GM12878 (cell line): ENCODE measurements around the gene ARMH1. TPM values are rescaled to one million over a fixed set of nuclear protein-coding genes. Genes with fewer than 3 reads are reported as not detected.

ENCODE experiments used
- CBFB ChIP-seq: IDR thresholded peaks from 2 replicates; pipeline ENCODE4 v1.6.1; 2016; ENCODE audit warnings: antibody characterized with exemption, low read depth
- CREM ChIP-seq: IDR thresholded peaks from 2 replicates; pipeline ENCODE4 v1.6.1; 2014; ENCODE audit warnings: antibody characterized with exemption, low read depth
- DPF2 ChIP-seq: fragments of 450-650 bp; IDR thresholded peaks from 2 replicates; pipeline ENCODE4 v1.6.1; 2017; ENCODE audit warnings: mild to moderate bottlenecking
- ETV6 ChIP-seq, 2 experiments: fragments of 450-650 bp in 1 of 2; IDR thresholded peaks in 1 of 2; conservative IDR thresholded peaks in 1 of 2; 2 replicates each; pipeline ENCODE4 v1.6.1; 2014; ENCODE audit warnings: antibody characterized with exemption in 1 of 2, borderline replicate concordance in 1 of 2, low read depth in 1 of 2, mild to moderate bottlenecking in 1 of 2, moderate library complexity in 1 of 2
- FOXM1 ChIP-seq: IDR thresholded peaks from 2 replicates; pipeline ENCODE4 v1.6.1; 2012; ENCODE audit warnings: low read depth, mild to moderate bottlenecking, inconsistent platforms, low read length, moderate library complexity
- HCFC1 ChIP-seq: fragments of 150-350 bp; IDR thresholded peaks from 2 replicates; pipeline ENCODE4 v1.6.1; 2014; ENCODE audit warnings: low read length
- HDAC6 ChIP-seq: fragments of 200-600 bp; sonication (generic); IDR thresholded peaks from one replicate; pipeline ENCODE4 v1.8.0; 2017; ENCODE audit warnings: antibody characterized with exemption; ENCODE audit not compliant: unreplicated experiment
- MEF2A ChIP-seq: IDR thresholded peaks from 2 replicates; pipeline ENCODE4 v1.6.1; 2011; ENCODE audit warnings: low read depth, mild to moderate bottlenecking, low read length, moderate library complexity; ENCODE audit not compliant: insufficient read depth
- NBN ChIP-seq: fragments of 450-650 bp; IDR thresholded peaks from 2 replicates; pipeline ENCODE4 v1.6.1; 2016
- NFIC ChIP-seq: IDR thresholded peaks from 2 replicates; pipeline ENCODE4 v1.6.1; 2012; ENCODE audit warnings: low read depth, mild to moderate bottlenecking, inconsistent platforms, low read length, moderate library complexity
- NFXL1 ChIP-seq: fragments of 450-650 bp; IDR thresholded peaks from 2 replicates; pipeline ENCODE4 v1.6.1; 2017; ENCODE audit warnings: antibody characterized with exemption, mild to moderate bottlenecking, borderline replicate concordance
- PAX5 ChIP-seq: IDR thresholded peaks from 2 replicates; pipeline ENCODE4 v1.6.1; 2011; ENCODE audit warnings: low read depth, low read length, borderline replicate concordance
- PML ChIP-seq: IDR thresholded peaks from 2 replicates; pipeline ENCODE4 v1.6.1; 2012; ENCODE audit warnings: low read length, inconsistent platforms
- POLR2A ChIP-seq: IDR thresholded peaks from 2 replicates; pipeline ENCODE4 v1.6.1; 2011; ENCODE audit warnings: low read depth, mild to moderate bottlenecking, low read length
- RAD21 ChIP-seq: IDR thresholded peaks from 2 replicates; pipeline ENCODE4 v1.6.1; 2011; ENCODE audit warnings: mild to moderate bottlenecking, low read depth, low read length, moderate library complexity; ENCODE audit not compliant: insufficient read depth
- RUNX3 ChIP-seq: IDR thresholded peaks from 2 replicates; pipeline ENCODE4 v1.6.1; 2012; ENCODE audit warnings: low read length, inconsistent platforms
- SIX5 ChIP-seq: IDR thresholded peaks from 2 replicates; pipeline ENCODE4 v1.6.1; 2011; ENCODE audit warnings: mild to moderate bottlenecking, low read depth, low read length, moderate library complexity; ENCODE audit not compliant: severe bottlenecking
- SMARCA5 ChIP-seq: fragments of 450-650 bp; IDR thresholded peaks from 2 replicates; pipeline ENCODE4 v1.6.1; 2017; ENCODE audit warnings: mild to moderate bottlenecking
- ZNF24 ChIP-seq: fragments of 450-650 bp; IDR thresholded peaks from 2 replicates; pipeline ENCODE4 v1.6.1; 2017; ENCODE audit warnings: antibody characterized with exemption, mild to moderate bottlenecking
- polyA plus RNA-seq, 11 experiments: library from polyadenylated mRNA; depleted of rRNA in 4 of 11; unstranded in 6 of 11; stranded (reverse) in 5 of 11; fragments of >200 nt; fragmentation: Nextera tagmentation in 4 of 11; fragmentation: Illumina TruSeq in 1 of 11; extraction: Ambion mirVana in 4 of 11; extraction: Trizol in 1 of 11; gene quantifications; 1 replicate in 1 of 11; 2 replicates in 10 of 11; pipeline versions ENCODE4 v1.2.1 to v1.2.3, GENCODE V29; 2011 to 2016; ENCODE audit warnings: inconsistent platforms in 2 of 11, missing spikeins in 2 of 11, low read depth in 1 of 11
- total RNA-seq, 4 experiments: library from RNA; depleted of rRNA in 3 of 4; stranded (reverse); fragments of >200 nt in 3 of 4; fragmentation: Illumina TruSeq in 1 of 4; extraction: Trizol in 1 of 4; gene quantifications; 2 replicates each; pipeline versions ENCODE4 v1.2.1 to v1.2.3, GENCODE V29; 2013 to 2021
- TF ChIP-seq, protein P1 (sequence below): fragments of 450-650 bp; formaldehyde crosslinking; IDR thresholded peaks from 2 replicates; pipeline ENCODE4 v1.5.0; 2022; ENCODE audit warnings: mild to moderate bottlenecking, missing genetic modification characterization
- TF ChIP-seq, protein P2 (sequence below): IDR thresholded peaks from 2 replicates; pipeline ENCODE4 v1.6.1; 2011; ENCODE audit warnings: low read depth, mild to moderate bottlenecking, low read length, moderate library complexity, borderline replicate concordance; ENCODE audit errors: extremely low read depth
- TF ChIP-seq, protein P3 (sequence below): fragments of 450-650 bp; conservative IDR thresholded peaks from 2 replicates; pipeline ENCODE4 v1.6.1; 2017; ENCODE audit warnings: mild to moderate bottlenecking, moderate library complexity
- TF ChIP-seq, protein P4 (sequence below): fragments of 450-650 bp; IDR thresholded peaks from 2 replicates; pipeline ENCODE4 v1.6.1; 2017; ENCODE audit warnings: mild to moderate bottlenecking

Gene ARMH1
- total and polyA plus RNA-seq, 10 of the 15 experiments (the other 5 are each of a cell fraction or from before 2014, with no cell fraction given) = 0.93 to 43.9 (median 8.2) TPM

DNA sequence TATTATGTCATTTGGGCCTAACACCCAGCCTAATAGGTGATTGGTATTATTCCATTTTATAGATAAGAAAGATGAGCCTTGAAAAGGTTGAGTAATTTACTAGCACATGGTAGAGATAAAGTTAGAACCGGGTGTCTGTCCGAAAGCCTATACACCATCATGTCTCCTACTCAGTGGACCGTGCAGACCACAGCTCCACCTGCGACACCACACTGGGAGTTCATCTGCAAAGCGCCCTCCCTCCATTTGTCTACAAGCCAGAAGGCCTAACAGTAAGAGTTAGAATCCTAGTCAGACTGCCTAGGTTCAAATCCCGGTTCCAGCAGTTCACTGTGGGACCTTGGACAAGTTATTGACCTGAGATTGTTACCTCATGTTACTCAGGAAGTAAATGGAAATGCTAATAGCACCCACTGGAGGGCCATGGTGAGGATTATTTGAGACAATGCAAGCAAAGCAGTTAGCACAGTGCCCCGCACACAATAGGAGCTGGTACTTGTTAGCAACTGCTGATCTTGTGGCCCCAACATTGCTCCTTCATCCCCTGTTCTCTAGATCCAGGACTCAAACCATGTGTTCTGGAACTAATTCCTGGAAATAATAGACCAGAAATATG is 20.5 kb downstream of the ARMH1 start (continued):
- TF ChIP-seq, protein P1, sequence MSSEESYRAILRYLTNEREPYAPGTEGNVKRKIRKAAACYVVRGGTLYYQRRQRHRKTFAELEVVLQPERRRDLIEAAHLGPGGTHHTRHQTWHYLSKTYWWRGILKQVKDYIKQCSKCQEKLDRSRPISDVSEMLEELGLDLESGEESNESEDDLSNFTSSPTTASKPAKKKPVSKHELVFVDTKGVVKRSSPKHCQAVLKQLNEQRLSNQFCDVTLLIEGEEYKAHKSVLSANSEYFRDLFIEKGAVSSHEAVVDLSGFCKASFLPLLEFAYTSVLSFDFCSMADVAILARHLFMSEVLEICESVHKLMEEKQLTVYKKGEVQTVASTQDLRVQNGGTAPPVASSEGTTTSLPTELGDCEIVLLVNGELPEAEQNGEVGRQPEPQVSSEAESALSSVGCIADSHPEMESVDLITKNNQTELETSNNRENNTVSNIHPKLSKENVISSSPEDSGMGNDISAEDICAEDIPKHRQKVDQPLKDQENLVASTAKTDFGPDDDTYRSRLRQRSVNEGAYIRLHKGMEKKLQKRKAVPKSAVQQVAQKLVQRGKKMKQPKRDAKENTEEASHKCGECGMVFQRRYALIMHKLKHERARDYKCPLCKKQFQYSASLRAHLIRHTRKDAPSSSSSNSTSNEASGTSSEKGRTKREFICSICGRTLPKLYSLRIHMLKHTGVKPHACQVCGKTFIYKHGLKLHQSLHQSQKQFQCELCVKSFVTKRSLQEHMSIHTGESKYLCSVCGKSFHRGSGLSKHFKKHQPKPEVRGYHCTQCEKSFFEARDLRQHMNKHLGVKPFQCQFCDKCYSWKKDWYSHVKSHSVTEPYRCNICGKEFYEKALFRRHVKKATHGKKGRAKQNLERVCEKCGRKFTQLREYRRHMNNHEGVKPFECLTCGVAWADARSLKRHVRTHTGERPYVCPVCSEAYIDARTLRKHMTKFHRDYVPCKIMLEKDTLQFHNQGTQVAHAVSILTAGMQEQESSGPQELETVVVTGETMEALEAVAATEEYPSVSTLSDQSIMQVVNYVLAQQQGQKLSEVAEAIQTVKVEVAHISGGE (CRISPR knock-in tag) = no peak
- TF ChIP-seq NBN = no peak
- TF ChIP-seq NFIC = peak; percentile 41; the same call in 1 of the 2 replicates
- peak in 1 of 2 experiments; percentile 42; a peak in 1 of 4 replicates for TF ChIP-seq ETV6 (conservative IDR thresholded peaks at IDR 0.05 in 1 of 2, IDR thresholded peaks at IDR 0.05 in 1 of 2; ENCODE audit: borderline replicate concordance in 1 of 2, low read depth in 1 of 2)
- no peak for TF ChIP-seq SMARCA5
- TF ChIP-seq HDAC6 = no peak
- TF ChIP-seq RAD21 = 0 out of 2 replicates have a peak, but pooled peaks have one; percentile 12
- peak; percentile 69; the same call in 1 of the 2 replicates for TF ChIP-seq CBFB
- TF ChIP-seq FOXM1 = no peak
- TF ChIP-seq NFXL1 = no peak
- TF ChIP-seq PML = no peak
- TF ChIP-seq, protein P2, sequence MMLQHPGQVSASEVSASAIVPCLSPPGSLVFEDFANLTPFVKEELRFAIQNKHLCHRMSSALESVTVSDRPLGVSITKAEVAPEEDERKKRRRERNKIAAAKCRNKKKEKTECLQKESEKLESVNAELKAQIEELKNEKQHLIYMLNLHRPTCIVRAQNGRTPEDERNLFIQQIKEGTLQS = no peak
- TF ChIP-seq MEF2A = peak; percentile 58; the same call in 1 of the 2 replicates
- TF ChIP-seq HCFC1 = no peak
- TF ChIP-seq CREM = peak; percentile 60
- no peak for TF ChIP-seq POLR2A
- TF ChIP-seq DPF2 = peak; percentile 37; the same call in 1 of the 2 replicates
- TF ChIP-seq RUNX3 = peak; percentile 94
- TF ChIP-seq SIX5 = no peak
- peak; percentile 90 for TF ChIP-seq PAX5
- TF ChIP-seq ZNF24 = no peak
- TF ChIP-seq, protein P3, sequence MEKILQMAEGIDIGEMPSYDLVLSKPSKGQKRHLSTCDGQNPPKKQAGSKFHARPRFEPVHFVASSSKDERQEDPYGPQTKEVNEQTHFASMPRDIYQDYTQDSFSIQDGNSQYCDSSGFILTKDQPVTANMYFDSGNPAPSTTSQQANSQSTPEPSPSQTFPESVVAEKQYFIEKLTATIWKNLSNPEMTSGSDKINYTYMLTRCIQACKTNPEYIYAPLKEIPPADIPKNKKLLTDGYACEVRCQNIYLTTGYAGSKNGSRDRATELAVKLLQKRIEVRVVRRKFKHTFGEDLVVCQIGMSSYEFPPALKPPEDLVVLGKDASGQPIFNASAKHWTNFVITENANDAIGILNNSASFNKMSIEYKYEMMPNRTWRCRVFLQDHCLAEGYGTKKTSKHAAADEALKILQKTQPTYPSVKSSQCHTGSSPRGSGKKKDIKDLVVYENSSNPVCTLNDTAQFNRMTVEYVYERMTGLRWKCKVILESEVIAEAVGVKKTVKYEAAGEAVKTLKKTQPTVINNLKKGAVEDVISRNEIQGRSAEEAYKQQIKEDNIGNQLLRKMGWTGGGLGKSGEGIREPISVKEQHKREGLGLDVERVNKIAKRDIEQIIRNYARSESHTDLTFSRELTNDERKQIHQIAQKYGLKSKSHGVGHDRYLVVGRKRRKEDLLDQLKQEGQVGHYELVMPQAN = no peak
- TF ChIP-seq, protein P4, sequence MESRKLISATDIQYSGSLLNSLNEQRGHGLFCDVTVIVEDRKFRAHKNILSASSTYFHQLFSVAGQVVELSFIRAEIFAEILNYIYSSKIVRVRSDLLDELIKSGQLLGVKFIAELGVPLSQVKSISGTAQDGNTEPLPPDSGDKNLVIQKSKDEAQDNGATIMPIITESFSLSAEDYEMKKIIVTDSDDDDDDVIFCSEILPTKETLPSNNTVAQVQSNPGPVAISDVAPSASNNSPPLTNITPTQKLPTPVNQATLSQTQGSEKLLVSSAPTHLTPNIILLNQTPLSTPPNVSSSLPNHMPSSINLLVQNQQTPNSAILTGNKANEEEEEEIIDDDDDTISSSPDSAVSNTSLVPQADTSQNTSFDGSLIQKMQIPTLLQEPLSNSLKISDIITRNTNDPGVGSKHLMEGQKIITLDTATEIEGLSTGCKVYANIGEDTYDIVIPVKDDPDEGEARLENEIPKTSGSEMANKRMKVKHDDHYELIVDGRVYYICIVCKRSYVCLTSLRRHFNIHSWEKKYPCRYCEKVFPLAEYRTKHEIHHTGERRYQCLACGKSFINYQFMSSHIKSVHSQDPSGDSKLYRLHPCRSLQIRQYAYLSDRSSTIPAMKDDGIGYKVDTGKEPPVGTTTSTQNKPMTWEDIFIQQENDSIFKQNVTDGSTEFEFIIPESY = no peak
- TF ChIP-seq, all 136 proteins: peak for 18
